Measurements from ENCODE around the gene TBC1D5. TPM values are rescaled to one million over a fixed set of nuclear protein-coding genes. Genes with fewer than 3 reads are reported as not detected.
"Not testable (repeated sequence)": the region's sequence is repeated elsewhere in the genome, so short reads cannot be mapped to it uniquely, and the experiment has no call there.

The TBC1D5 gene
- polyA plus RNA-seq, 6 donors from 2014 or later, result 54.7 to 83.0 (median 73.6) TPM

DNA sequence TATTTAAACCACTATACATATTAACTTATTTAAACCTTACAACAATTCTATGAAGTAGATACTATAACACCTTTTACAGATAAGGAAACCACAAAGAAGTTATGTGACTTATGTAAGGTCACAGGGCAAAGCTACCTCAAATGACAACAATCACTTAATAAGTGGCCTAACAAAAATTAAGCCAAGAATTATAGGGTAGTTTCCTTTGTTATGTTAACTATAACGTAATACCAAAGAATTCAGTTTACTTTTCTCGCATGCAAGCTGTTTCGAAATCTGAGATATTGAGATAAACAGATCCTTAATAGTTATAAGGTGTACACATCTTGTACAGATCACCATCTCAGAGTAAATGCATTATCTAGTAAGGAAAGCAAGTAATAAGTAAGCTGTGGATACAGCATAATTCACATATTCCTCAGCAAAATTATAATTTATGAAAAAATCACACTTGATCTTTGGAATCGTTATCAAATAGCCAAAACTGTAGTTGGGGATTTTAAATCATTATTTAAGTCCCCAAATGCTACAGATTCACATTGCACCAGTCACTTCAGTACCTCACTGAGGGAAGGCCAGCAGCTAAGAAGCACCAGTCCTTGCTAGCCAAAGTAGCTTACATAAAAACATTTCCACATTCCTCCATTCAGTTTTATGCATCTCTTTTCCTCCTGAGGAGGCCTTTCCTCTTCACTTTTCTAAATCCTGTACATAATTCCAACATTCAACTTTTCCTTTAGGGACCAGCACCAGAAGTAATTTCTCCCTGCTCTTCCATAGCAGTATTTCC, 226.8 kb downstream of the TBC1D5 start:
- peaks cover 23 to 34% (median 24%) of the 10 kb centered on the region in 3 donors for H3K4me1 Mint-ChIP-seq
- ATAC-seq (ENCODE audit: low read depth in 2 of 2) (no peak), DNase-seq (no peak)
- H3K36me3 Mint-ChIP-seq, result peaks cover 0 to 8% of the 10 kb centered on the region in 2 donors
- no peaks in the 10 kb centered on the region for H3K9me3 Mint-ChIP-seq
- no peaks in the 10 kb centered on the region for H3K27me3 Mint-ChIP-seq
- no peak overlapping the region for H3K4me3 Mint-ChIP-seq
- peak overlapping the region in 1 of 6 donors; percentile 45 for H3K27ac Mint-ChIP-seq

DNA sequence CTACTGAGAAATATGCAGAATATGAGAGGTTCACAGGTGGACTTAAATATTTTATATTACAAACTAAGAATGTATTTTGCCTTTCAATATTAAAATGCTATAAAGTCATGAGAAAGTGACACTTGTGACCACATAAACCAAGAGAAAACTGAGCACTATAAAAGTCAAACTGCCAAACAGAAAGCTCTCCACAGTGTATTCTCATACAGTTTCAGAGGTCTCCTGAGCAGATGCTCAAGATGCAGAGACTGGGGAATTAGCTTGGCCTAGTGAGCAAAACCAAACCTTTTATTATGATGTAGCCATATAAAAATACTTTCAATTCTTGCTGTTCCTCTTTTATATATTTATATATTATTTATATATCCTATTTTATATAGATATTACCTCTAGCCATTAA, 227.8 kb downstream of the TBC1D5 start:
- DNase-seq (no peak), ATAC-seq (ENCODE audit: low read depth in 2 of 2) (no peak)
- H3K36me3 Mint-ChIP-seq, result peaks cover 0 to 8% of the 10 kb centered on the region in 2 donors
- peaks cover 18 to 35% (median 24%) of the 10 kb centered on the region in 3 donors for H3K4me1 Mint-ChIP-seq
- H3K27me3 Mint-ChIP-seq, result no peaks in the 10 kb centered on the region
- no peak overlapping the region for H3K4me3 Mint-ChIP-seq
- no peaks in the 10 kb centered on the region for H3K9me3 Mint-ChIP-seq
- peak overlapping the region in 1 of 6 donors; percentile 37 for H3K27ac Mint-ChIP-seq

DNA sequence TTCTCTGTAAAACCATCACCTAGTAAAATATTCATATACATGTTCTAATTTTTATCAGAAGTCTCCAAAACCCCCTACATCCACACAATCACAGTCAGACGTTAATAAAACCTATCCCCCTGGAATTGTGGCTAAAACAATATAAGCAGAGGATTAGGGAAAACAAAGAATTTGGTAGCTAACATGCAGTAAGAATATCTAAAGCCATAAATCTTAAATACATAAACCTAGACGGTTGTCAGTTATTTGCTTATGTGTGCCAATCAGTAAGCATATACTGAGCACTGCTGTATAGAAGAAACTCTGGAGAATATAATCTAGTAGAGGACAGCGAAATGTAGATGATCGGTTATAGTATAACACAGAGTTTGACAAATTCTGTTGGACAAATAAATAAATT, 232.2 kb downstream of the TBC1D5 start:
- no peak overlapping the region for H3K4me3 Mint-ChIP-seq
- no peak for ATAC-seq (ENCODE audit: low read depth in 2 of 2)

DNA sequence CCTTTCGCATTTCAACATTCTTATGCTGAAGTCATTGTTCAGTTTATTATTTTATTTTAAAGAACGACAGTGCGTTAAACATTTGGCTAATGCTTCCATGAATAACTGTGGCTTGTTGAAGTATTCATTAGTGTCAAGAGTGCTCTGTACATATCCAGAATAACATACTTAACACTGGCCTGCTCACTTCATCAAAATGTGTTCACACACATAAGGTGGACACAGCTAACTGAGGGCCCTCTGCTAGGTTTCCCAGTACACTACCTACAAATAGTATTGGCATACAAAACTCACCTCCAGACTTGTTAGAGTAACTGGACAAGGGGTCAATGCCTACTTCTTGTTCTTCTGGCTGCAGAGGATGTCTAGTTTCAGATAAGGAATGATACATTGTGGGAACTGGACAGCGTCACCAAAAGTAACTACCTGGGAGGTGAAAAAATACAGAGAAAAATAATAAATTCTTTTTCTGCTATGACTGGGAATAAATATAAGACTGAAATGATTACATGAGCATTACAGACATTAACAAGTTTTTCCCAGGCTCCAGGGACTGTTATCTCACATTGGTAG, 234.2 kb downstream of the TBC1D5 start:
- peaks cover 0 to 8% (median 2%) of the 10 kb centered on the region in 3 donors for H3K4me1 Mint-ChIP-seq
- ATAC-seq (ENCODE audit: low read depth in 2 of 2) (no peak), DNase-seq (no peak)
- H3K36me3 Mint-ChIP-seq, result no peaks in the 10 kb centered on the region
- no peaks in the 10 kb centered on the region for H3K27me3 Mint-ChIP-seq
- no peak overlapping the region for H3K27ac Mint-ChIP-seq
- no peak overlapping the region for H3K4me3 Mint-ChIP-seq
- no peaks in the 10 kb centered on the region for H3K9me3 Mint-ChIP-seq

More for the DNA sequence above, 232.2 kb downstream of the TBC1D5 start:
- Mint-ChIP-seq H3K27me3 (no peaks in the 10 kb centered on the region), H3K9me3 (no peaks in the 10 kb centered on the region), H3K27ac (no peak overlapping the region), H3K4me1 (peaks cover 0 to 12% (median 4%) of the 10 kb centered on the region in 3 donors), H3K36me3 (no peaks in the 10 kb centered on the region)
- DNase-seq, result no peak

DNA sequence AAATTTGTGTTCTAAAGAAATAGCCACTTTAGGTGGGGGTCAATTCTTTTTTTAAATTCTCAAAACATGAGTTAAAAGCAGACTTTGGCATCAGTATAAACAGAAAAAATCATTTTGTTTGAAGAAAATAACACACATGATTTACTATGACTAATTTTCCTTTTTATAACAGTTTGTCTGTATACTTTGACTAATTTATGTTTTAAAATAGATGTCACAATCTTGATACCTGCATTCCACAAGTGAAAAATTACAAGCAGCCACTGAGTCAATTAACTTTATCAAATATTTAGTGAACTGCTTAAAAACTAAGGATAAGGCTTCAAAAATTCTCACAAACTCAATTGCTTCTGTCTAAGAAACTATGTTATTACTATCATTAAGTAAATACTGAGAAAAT, 235.0 kb downstream of the TBC1D5 start:
- Mint-ChIP-seq H3K36me3 (no peaks in the 10 kb centered on the region), H3K9me3 (no peaks in the 10 kb centered on the region), H3K27ac (no peak overlapping the region), H3K4me3 (no peak overlapping the region), H3K4me1 (peaks cover 0 to 8% (median 2%) of the 10 kb centered on the region in 3 donors), H3K27me3 (no peaks in the 10 kb centered on the region)
- DNase-seq (no peak), ATAC-seq (ENCODE audit: low read depth in 2 of 2) (no peak)

DNA sequence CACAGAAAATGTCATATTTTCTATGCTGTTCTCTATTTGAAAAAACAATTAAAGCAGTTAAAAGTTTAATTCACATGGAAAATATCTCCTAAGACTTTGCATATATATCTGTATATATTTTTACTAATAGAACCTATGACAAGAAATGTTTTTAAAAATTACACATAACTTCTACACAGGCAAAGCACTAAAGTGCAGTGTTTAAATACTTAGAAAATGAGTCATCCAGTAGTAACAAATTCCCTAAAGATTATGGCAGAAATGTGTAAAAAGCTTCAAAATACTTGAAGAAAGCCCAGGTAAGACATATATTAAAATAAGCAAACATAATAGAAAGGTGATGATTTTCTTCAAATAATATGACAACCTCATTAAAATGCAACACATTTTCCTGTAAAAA, 236.6 kb downstream of the TBC1D5 start:
- H3K4me1 Mint-ChIP-seq, result peaks cover 0 to 8% (median 2%) of the 10 kb centered on the region in 3 donors
- H3K36me3 Mint-ChIP-seq, result no peaks in the 10 kb centered on the region
- no peaks in the 10 kb centered on the region for H3K27me3 Mint-ChIP-seq
- H3K4me3 Mint-ChIP-seq, result no peak overlapping the region
- DNase-seq (no peak), ATAC-seq (ENCODE audit: low read depth in 2 of 2) (no peak)
- no peaks in the 10 kb centered on the region for H3K9me3 Mint-ChIP-seq
- H3K27ac Mint-ChIP-seq, result no peak overlapping the region

DNA sequence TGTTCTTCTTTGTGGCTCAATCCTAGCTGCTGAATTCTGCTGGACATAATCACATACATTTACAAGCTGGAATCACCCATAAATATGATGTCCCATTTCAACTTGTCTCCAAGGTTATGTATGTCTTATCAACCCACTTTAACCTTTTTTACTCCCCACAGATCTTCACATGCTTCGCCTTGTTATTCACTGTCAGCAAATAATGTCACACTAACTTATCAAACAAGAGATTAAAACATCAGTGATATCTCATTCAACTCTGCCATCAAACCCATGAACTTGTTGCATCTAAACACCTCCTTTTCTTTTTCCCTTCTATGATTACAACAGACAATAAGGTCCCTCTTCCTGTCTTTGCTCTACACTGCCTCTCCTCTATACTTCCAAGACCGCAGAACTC, 240.7 kb downstream of the TBC1D5 start:
- ATAC-seq (ENCODE audit: low read depth in 2 of 2) (no peak), DNase-seq (no peak)
- no peak overlapping the region for H3K27ac Mint-ChIP-seq
- H3K36me3 Mint-ChIP-seq, result no peaks in the 10 kb centered on the region
- H3K27me3 Mint-ChIP-seq, result no peaks in the 10 kb centered on the region
- no peak overlapping the region for H3K4me3 Mint-ChIP-seq
- H3K9me3 Mint-ChIP-seq, result no peaks in the 10 kb centered on the region
- no peaks in the 10 kb centered on the region for H3K4me1 Mint-ChIP-seq

DNA sequence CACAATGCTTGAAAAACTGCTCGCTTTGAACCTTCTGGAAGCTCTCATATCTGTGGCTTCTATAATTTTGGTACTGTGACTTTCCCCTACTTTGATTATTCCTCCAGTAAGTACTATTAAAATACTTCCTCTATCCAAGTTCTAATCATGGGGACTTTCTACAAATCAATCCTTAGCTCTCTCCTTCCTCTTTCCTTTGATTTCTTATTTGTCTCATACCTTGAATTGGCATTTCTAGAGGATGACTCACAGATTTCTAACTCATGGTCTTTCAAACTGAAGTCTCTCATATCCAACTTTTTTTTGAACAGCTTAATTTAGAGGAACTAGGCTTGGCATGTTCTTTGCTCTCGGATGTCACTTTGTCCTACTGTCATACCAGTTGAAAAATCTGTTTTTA, 241.8 kb downstream of the TBC1D5 start:
- DNase-seq (no peak), ATAC-seq (ENCODE audit: low read depth in 2 of 2) (no peak)
- H3K4me3 Mint-ChIP-seq, result no peak overlapping the region
- no peak overlapping the region for H3K27ac Mint-ChIP-seq
- H3K36me3 Mint-ChIP-seq, result peaks cover 0 to 5% of the 10 kb centered on the region in 2 donors
- no peaks in the 10 kb centered on the region for H3K9me3 Mint-ChIP-seq
- no peaks in the 10 kb centered on the region for H3K4me1 Mint-ChIP-seq
- no peaks in the 10 kb centered on the region for H3K27me3 Mint-ChIP-seq

DNA sequence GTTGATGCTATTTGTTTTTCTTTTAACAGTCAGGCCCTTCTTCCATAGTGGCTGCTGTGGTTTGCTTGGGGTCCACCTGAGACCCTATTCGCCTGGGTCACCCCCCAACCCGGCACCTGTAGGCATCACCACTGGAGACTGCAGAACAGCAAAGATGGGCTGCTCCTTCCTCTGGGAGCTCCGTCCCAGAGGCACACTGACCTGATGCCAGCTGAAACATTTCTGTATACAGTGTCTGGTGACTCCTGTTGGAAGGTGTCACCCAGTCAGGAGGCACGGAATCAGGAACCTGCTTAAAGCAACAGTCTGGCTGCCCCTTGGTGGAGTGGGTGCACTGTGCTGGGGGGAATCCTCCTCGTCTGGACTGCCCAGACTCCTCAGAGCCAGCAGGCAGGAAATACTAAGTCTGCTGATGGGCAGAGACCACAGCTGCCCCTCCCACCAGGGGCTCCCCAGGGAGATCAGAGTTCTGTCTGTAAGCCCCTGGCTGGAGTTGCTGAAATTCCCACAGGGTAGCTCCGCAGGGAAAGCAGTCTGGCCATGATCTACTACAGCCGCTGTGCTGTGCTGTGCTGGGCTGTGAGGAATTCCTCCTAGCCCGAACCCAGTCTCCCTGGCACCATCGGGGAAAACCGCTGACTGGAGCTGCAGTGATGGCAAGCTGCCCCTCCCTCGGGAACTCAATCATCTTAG, 248.2 kb downstream of the TBC1D5 start:
- H3K27ac Mint-ChIP-seq, result peak overlapping the region in 1 of 6 donors; percentile 47
- ATAC-seq (ENCODE audit: low read depth in 2 of 2), result no peak
- H3K4me1 Mint-ChIP-seq, result no peaks in the 10 kb centered on the region
- peaks cover 3 to 27% (median 13%) of the 10 kb centered on the region in 7 donors for H3K9me3 Mint-ChIP-seq
- peaks cover 18 to 26% of the 10 kb centered on the region in 2 donors for H3K36me3 Mint-ChIP-seq
- no peak overlapping the region for H3K4me3 Mint-ChIP-seq
- H3K27me3 Mint-ChIP-seq, result no peaks in the 10 kb centered on the region
- DNase-seq, result no peak

DNA sequence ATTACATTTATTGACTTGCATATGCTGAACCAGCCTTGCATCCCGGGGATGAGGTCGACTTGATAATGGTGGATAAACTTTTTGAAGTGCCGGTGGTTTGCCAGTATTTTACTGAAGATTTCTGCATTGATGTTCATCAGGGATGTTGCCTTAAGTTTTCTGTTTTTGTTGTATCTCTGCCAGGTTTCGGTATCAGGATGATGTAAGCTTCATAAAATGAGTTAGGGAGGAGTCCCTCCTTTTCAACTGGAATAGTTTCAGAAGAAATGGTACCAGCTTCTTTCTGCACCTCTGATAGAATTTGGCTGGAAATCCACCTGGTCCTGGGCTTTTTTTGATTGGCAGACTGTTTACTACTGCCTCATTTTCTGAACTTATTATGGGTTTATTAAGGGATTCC, 250.8 kb downstream of the TBC1D5 start:
- peaks cover 21 to 34% of the 10 kb centered on the region in 2 donors for H3K36me3 Mint-ChIP-seq
- ATAC-seq (ENCODE audit: low read depth in 2 of 2) (no peak), DNase-seq (no peak)
- H3K27me3 Mint-ChIP-seq, result no peaks in the 10 kb centered on the region
- peak overlapping the region in 2 of 6 donors; percentile 22 to 23 for H3K27ac Mint-ChIP-seq
- H3K9me3 Mint-ChIP-seq, result peaks cover 3 to 30% (median 18%) of the 10 kb centered on the region in 7 donors
- H3K4me3 Mint-ChIP-seq, result no peak overlapping the region
- no peaks in the 10 kb centered on the region for H3K4me1 Mint-ChIP-seq

DNA sequence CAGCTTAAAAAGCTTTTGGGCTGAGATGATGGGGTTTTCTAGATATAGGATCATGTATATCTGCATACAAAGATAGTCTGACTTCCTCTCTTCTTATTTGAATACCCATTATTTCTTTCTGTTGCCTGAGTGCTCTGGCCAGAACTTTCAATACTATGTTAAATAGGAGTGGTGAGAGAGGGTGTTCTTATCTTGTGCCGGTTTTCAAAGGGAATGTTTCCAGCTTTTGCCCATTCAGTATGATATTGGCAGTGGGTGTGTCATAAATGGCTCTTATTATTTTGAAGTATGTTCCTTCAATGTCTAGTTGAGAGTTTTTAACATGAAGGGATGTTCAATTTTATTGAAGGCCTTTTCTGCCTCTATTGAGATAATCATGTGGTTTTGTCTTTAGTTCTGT, 251.2 kb downstream of the TBC1D5 start:
- not testable (repeated sequence) for H3K4me1 Mint-ChIP-seq; H3K4me3 Mint-ChIP-seq; ATAC-seq (ENCODE audit: low read depth in 2 of 2); H3K27me3 Mint-ChIP-seq; DNase-seq
- H3K27ac Mint-ChIP-seq, result peak overlapping the region in 1 of 6 donors; percentile 22
- peaks cover 21 to 34% of the 10 kb centered on the region in 2 donors for H3K36me3 Mint-ChIP-seq
- peaks cover 3 to 30% (median 18%) of the 10 kb centered on the region in 7 donors for H3K9me3 Mint-ChIP-seq

DNA sequence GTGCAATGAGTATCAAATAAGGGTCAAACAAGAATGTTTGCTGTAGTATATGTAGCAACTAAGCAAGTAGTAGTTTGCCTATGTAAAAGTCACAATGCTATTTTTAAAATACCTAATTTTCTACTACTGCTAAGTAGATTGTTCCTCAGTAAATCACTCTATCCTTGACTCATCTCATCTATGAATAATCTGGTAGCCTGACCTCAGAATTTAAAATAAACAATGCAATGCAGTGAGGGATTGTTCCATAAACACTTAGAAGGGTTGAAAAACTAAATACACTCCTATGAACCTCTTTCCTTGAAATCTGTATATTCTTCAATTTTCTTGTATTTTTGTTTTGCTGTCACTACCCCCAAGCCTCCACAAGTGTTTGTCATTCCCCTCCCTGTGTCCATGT, 253.3 kb downstream of the TBC1D5 start:
- Mint-ChIP-seq H3K27ac (no peak overlapping the region), H3K36me3 (peaks cover 21 to 23% of the 10 kb centered on the region in 2 donors), H3K4me3 (no peak overlapping the region), H3K4me1 (no peaks in the 10 kb centered on the region), H3K9me3 (peaks cover 3 to 30% (median 18%) of the 10 kb centered on the region in 7 donors), H3K27me3 (no peaks in the 10 kb centered on the region)
- ATAC-seq (ENCODE audit: low read depth in 2 of 2), result no peak
- DNase-seq, result no peak

DNA sequence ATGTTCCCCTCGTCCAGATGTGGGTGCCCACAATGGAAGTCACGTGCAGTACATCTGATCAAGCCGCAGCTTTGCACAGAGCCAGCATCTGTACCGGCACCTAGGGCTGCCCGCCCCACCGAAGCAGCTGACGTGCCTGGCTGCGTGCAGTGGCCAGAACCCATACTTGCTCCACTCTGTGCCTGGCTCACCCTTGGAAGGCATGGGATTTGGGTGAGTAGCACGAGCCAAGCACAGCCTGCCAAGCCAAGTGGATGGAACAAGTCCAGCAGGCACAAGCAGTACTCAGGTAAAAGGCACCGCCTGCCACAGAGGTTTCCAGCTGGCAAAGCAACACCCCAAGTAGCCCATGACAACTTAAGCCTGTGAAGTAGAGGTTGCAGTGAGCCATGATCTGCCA, 261.3 kb downstream of the TBC1D5 start:
- H3K36me3 Mint-ChIP-seq, result peaks cover 0 to 7% of the 10 kb centered on the region in 2 donors
- ATAC-seq (ENCODE audit: low read depth in 2 of 2) (no peak), DNase-seq (no peak)
- no peaks in the 10 kb centered on the region for H3K27me3 Mint-ChIP-seq
- no peaks in the 10 kb centered on the region for H3K9me3 Mint-ChIP-seq
- no peak overlapping the region for H3K4me3 Mint-ChIP-seq
- no peak overlapping the region for H3K27ac Mint-ChIP-seq
- no peaks in the 10 kb centered on the region for H3K4me1 Mint-ChIP-seq

All from naive B cell (primary cell).